ENCODE results near the gene RIC3.
A peak's percentile ranks its signal among the peaks of the same experiment; 100 is the strongest.

Gene RIC3

DNA sequence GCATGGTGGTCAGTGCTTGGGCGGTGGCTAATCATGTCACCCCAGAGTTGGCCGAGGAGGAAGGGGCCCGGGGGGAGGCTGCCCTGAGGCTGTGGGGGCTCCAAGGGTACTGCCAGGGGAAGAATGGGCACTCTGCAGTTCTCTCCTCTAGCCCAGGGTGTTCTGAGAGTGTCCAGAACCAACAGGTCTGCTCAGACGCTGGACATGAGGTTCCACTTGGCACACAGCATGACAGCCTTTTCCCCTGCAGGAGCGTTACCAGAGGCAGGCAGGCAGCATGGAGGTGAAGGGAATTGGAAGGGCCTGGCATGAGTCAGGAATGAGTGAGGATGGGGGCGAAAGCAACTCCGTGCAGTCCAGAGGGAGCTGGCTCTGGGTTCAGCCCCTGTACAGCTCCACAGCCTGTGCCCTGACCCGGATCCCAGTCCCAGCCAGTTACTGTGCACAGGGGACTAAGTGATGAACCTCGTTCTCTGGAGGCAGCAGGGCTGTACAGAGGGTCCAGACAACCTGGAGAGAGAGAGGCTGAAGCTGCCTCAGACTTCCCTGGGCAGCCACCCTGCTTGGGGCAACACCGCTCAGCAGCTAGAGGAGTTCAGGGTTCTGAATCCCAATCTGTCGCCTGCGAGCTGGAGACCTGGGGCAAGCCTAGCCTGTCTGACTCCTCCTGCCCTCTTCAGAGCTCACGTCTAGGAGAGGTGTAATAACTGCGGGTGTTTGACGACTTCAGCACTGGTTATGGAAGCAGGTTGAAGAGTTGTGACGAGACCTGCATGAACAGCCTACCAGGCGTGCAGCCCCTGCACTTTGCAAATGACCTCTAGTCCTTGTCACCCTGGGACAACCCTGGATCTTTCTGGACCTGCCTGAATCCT, 102.6 kb downstream of the RIC3 start:
- no peak for DNase-seq

DNA sequence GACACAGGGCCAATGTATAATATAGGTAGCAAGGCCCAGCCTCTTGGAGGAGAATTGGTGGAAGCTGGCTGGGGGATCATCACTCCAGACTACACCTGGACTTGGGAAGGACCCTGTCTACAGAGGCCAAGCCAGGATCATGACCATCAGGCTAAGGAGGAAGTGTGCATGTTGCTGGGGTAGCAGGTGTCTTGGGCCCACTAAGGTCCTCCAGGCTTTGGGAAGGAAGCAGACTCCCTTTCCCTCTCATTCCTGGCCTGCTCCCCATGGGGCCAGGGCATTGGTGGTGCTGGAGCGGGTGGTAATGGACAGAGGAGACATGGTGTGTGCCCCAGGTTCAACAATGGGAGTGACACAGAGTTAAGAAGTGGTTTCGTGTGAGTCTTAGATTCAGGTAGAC, 103.8 kb downstream of the RIC3 start:
- DNase-seq, result no peak

DNA sequence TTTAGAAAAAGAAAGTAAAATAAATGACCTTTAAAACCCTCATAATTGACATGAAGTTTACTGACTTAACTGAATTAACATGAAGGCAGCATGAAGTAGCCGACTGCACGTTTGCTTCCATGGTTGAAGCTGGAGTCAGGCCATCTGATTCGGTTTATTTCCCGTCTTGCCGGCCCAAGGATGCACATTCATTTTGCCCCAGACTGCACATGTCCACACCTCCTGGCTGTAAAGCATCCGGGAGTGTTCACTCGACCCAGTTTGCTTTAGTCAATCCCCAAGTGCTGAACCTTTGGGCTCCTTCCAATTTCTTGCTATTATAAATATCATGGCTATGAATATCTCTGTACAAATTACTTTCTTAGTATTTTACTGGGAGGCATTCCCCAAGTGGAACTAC, 105.5 kb downstream of the RIC3 start:
- DNase-seq, result no peak

DNA sequence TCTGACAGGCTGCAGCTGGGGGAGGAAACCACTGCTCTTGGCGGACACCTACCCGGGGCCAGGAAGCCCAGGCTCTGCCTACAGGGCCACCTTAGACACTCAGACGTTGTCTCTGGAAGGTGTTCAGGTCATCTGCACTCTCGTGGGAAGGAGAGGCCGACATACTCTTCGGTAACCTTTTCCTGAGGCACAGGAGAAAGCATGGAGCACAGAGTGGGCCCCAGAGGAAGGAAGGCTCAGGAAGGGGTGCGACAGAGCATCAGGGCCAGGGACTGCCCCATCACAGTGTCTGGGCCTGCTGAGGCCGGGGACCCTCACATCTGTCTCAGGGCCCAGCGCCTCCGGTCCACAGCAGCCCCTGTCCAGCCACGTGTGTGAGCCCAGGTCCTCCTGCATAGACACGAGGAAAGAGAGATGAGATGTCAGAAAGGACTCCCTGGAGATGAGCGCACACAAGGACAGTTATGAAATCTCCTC, 106.0 kb downstream of the RIC3 start:
- no peak for DNase-seq

DNA sequence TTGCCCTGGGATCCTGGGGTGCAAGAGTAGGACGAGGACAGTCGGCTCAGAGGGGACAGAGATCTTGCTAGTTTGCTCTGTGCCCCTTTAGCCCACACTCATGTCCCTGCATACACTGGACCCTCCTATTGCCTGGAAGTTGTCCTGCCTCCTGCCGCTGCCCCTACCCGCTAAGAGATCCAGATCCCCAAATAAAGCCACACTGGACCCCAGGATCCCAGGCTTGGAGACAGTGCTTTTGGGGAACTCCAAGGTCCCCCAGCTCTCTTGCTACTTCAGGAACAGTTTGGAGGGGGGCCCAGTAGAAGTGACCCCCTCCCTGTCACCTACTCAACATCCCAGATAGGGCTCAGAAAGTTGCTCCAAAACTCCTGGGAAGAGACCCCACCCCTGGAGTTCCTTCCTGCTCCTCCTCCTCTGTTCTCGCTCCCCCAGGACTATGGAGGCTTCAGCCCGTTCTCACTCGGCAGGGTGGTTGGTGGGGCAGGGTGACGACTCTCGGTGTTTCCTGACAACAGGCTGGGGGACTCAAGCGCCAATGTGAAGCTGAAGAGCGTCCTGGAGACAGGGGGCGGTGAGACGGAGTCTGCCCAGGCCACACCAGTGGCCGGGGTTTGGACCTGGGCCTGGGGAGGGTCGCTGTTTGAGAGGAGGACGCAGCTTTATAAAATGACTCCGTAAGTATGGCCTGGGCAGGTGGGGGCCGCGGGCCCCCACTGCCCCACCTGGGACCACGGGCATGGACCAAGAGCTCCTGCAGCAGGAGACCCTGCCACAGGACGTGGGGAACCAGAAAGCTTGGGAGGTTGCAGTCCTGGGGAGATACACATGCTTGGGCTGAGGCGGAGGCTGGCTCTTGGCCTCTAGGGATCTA, 107.0 kb downstream of the RIC3 start:
- DNase-seq, result no peak

DNA sequence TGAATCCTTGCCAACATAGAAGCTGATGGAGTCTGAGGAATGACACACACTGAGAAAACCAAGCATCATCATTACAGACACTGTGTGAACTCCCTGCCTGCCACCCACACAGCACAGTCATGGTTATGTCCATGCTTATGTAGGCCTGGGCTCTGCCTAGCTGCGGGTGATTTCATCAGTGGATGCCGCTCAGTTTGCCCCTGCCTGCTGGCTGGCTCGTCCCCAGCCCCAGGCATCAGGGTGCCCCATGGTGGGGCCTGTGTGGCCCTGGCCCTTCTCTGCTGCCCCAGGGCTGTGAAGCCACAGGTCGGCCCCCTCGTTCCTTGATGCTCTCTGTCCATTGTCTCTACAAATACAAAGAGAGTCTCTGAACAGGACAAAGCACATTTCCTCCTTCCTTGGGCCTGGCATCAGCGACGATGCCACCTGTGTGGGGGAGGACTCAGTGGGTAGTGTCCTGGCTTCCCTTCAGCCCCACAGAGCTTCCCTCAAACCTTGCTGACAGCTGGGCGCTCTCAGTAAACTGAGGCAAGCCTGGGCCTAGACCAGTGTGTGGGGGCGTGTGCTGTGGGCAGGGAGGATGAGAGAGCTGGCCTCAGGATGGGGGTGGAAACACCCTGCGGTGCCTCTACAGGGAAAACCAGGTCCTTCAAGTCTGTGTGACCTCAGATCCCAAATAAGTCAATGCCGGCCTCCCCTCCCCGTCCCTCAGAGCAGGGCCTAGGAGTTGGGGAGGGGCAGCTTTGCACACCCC, 107.8 kb downstream of the RIC3 start:
- no peak for DNase-seq

DNA sequence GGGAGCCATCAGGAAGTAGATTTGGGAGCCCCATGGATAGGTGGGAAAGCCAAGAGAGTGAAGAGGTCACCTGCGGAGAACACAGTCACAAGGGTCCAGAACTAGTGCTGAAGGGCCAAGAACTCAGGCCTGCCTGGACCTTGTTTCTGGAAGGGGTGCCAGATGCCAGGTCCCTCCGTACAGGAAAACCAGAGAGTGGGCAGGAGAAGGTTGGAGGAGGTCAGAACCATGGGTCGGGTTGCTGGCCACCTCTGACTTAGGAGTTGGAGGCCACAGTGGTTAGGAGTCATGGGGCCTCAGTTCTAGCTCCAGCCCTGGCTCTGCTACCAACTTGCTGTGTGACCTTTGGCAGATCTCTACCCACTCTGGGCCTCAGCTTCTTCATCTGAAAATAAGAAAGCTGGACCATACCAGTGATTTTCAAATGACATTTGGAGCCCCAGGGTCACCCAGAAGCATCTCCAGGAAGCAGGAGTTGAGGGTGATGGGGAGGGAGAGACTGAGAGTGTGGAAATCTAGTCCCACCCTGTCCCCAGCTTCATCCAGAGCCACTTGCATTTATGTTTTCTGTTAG, 108.6 kb downstream of the RIC3 start:
- peak; percentile 88 for DNase-seq

DNA sequence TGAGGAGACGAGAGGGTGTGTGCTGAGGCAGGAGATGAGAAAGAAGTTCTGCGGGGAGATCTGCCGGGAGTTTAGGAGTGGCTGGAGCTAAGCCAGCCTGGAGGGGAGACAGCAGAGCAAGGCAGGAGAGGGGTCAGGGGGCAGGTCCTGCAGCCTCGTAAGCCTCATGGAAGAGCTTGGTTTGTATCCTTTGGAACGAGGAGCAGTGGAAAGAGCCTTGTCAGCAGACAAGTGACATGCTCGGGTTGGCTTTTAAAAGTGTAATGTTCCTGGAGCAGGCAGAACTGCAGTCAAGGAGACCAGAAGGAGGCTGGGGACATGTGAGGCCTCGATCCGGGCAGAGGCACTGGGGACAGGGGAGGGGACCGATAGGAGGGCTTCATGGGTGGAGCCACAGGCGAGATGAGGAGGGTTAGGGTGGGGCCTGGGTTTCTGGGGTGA, 109.2 kb downstream of the RIC3 start:
- no peak for DNase-seq

DNA sequence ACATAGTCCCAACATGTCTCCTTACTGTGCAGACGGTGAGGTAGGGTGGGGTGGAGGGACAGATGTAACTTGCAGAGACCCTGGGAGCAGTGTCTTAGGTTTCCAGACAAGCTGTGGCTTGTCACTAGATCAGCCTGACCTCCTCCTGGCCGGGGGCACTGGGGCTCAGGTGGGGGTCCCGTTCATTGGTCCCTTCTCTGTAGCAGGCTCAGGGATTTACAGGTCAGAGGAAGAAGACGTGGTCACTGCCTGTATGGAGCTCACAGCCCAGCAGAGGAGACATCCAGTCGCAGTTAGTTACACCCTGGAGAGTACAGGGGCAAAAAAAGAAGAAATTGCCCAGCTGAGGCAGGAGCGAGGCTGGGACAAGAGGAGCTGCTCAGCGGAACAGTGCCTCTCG, 109.8 kb downstream of the RIC3 start:
- no peak for DNase-seq

DNA sequence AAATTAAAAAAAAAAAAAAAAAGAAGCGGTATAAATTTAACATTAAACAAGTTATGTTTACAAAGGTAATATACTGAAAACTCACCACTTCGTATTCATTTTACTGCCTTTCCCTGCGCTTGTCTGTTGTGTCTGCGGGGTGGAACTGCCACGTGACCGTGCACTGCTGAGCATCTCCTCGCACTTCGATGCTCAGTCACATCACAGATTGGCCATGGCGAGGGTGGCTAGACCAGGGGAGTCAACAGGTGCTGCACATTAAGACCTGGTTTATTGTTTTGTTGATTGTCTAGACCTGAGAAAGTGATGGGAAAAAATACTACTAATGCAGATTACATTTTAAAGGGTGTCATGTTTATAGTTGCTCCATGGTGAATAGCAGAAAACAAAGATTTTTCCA, 110.6 kb downstream of the RIC3 start:
- DNase-seq, result no peak

DNA sequence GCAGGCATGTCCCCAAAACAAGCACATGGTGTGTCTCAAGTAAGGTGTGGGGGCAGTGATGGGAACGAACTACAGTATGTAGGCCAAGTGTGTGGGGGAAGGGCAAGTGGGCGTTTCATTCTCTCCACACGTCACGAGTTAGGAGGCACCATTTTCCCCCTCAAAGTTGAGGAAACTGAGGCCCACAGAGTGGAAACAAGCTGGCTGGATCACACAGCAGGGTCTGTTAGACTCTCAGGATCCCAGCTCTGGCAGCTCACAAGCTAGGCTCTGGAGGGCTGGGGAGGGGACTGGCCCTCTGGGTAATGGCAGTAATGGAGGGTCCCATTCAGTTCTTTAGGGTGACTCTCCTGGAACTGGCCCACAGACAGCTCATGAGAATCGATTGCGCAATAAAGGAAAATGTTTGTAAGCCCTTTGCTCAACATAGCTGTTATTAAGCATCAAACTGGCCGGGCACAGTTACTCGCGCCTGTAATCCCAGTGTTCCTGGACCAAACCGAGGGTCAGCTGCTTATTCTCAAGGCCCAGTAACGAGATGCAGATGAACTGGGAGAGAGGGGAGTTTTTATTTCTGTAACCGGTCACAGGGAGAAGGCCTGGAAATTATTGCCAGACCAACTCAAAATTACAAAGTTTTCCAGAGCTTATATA, 111.9 kb downstream of the RIC3 start:
- no peak for DNase-seq

Measured in NCI-H1694 treated with DMSO at 0.1 percent for 48 hours (cell line).